HEK293T (cell line): ENCODE results near the gene RNPEP.

Experiments used
- CTCF ChIA-PET: fragments of 350-600 bp; formaldehyde crosslinking; extraction: SDS; loops from one replicate; lab custom pipeline; 2021; ENCODE audit warnings: antibody characterized with exemption, inconsistent platforms; lab: Yijun Ruan, JAX
- POLR2A ChIA-PET: fragments of 350-600 bp; formaldehyde crosslinking; extraction: SDS; loops from one replicate; lab custom pipeline; 2020; ENCODE audit warnings: antibody characterized with exemption, inconsistent platforms; lab: Yijun Ruan, JAX
- DNase-seq: peaks from one replicate; pipeline ENCODE4 v3.0.0; 2012; ENCODE audit warnings: mixed read lengths; ENCODE audit errors: extremely low spot score
- ARNT ChIP-seq: fragments of 450-650 bp; IDR thresholded peaks from 2 replicates; pipeline ENCODE4 v1.6.1; 2017; ENCODE audit warnings: mild to moderate bottlenecking
- BHLHE40 ChIP-seq: fragments of 450-650 bp; IDR thresholded peaks from 2 replicates; pipeline ENCODE4 v1.6.1; 2016; ENCODE audit warnings: mild to moderate bottlenecking, moderate library complexity, borderline replicate concordance
- CTBP1 ChIP-seq: fragments of 450-650 bp; IDR thresholded peaks from 2 replicates; pipeline ENCODE4 v1.6.1; 2016; ENCODE audit warnings: borderline replicate concordance
- ELF4 ChIP-seq: fragments of 450-650 bp; IDR thresholded peaks from 2 replicates; pipeline ENCODE4 v1.6.1; 2017; ENCODE audit warnings: antibody characterized with exemption
- FOXA1 ChIP-seq: fragments of 450-650 bp; IDR thresholded peaks from 2 replicates; pipeline ENCODE4 v1.6.1; 2016; ENCODE audit warnings: mild to moderate bottlenecking
- FOXK2 ChIP-seq: fragments of 450-650 bp; IDR thresholded peaks from 2 replicates; pipeline ENCODE4 v1.6.1; 2016; ENCODE audit warnings: mild to moderate bottlenecking
- FOXM1 ChIP-seq: fragments of 450-650 bp; IDR thresholded peaks from 2 replicates; pipeline ENCODE4 v1.6.1; 2017; ENCODE audit warnings: mild to moderate bottlenecking, borderline replicate concordance
- HDGF ChIP-seq: fragments of 450-650 bp; IDR thresholded peaks from 2 replicates; pipeline ENCODE4 v1.6.1; 2017; ENCODE audit warnings: antibody characterized with exemption, borderline replicate concordance
- L3MBTL2 ChIP-seq: fragments of 450-650 bp; conservative IDR thresholded peaks from 2 replicates; pipeline ENCODE4 v1.6.1; 2016; ENCODE audit warnings: mild to moderate bottlenecking
- LEF1 ChIP-seq: fragments of 450-650 bp; IDR thresholded peaks from 2 replicates; pipeline ENCODE4 v1.6.1; 2017; ENCODE audit warnings: mild to moderate bottlenecking, borderline replicate concordance
- NFRKB ChIP-seq: fragments of 450-650 bp; IDR thresholded peaks from 2 replicates; pipeline ENCODE4 v1.6.1; 2016; ENCODE audit warnings: mild to moderate bottlenecking, moderate library complexity
- PKNOX1 ChIP-seq: fragments of 450-650 bp; IDR thresholded peaks from 2 replicates; pipeline ENCODE4 v1.6.1; 2016
- SP1 ChIP-seq: fragments of 450-650 bp; IDR thresholded peaks from 2 replicates; pipeline ENCODE4 v1.6.1; 2017
- SUZ12 ChIP-seq: fragments of 450-650 bp; IDR thresholded peaks from 2 replicates; pipeline ENCODE4 v1.6.1; 2016; ENCODE audit warnings: mild to moderate bottlenecking
- TARDBP ChIP-seq: fragments of 450-650 bp; IDR thresholded peaks from 2 replicates; pipeline ENCODE4 v1.6.1; 2016
- ZNF384 ChIP-seq: fragments of 450-650 bp; IDR thresholded peaks from 2 replicates; pipeline ENCODE4 v1.6.1; 2016

Gene RNPEP

GRCh38 chr1:202011994-202012393 is 29.5 kb downstream of the RNPEP start:
- TF ChIP-seq SUZ12 = no peak
- TF ChIP-seq ZNF384 = no peak
- TF ChIP-seq TARDBP = no peak
- TF ChIP-seq LEF1 = no peak
- no peak for TF ChIP-seq CTBP1
- TF ChIP-seq ELF4 = no peak
- TF ChIP-seq FOXM1 = no peak
- no peak for TF ChIP-seq SP1
- no peak for DNase-seq
- ChIA-PET POLR2A (no interaction called here), CTCF (interaction anchor here (0.9 to 2.7 kb wide), 2 partner anchors 13 to 109 kb away, joined by 5 to 9 read pairs; no protein-coding TSS in a partner anchor)

DNA sequence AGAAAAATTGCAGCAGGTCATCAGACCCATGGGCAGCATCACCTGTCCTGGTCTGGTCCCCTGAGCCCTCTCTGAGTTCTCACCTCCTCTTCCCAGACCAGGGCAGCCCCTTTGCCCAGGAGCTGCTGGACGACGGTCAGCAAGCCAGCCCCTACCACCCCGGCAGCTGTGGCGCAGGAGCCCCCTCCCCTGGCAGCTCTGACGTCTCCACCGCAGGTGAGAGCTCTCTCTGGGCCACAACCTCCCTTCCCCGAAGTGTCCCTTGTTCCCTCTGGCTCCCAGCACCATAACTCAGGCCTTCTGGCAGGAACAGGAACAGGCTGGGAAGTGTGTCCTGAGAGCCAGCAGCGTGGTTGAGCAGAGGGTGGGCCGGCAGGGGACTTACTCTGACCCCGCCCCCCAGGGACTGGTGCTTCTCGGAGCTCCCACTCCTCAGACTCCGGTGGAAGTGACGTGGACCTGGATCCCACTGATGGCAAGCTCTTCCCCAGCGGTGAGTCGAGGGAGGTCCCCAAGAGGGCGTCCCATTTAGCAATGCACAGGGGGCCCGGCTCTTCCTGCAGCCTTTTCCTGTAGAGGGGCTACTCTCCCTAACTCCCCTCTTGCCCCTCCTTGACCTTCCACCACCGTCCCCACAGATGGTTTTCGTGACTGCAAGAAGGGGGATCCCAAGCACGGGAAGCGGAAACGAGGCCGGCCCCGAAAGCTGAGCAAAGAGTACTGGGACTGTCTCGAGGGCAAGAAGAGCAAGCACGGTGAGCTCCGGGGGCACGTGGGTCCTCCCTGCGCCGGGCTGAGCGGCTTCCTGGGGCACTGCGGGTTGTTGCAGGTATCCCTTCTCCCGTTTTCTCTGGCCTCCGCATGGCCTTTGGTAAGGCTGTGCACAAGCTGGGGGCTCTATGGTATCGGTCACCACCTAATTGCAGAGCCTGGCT is 30.4 kb downstream of the RNPEP start:
- TF ChIP-seq BHLHE40 = no peak
- TF ChIP-seq TARDBP = no peak
- no peak for TF ChIP-seq FOXK2
- TF ChIP-seq LEF1 = no peak
- no peak for TF ChIP-seq ARNT
- no peak for TF ChIP-seq SP1
- no peak for TF ChIP-seq HDGF
- TF ChIP-seq CTBP1 = no peak
- TF ChIP-seq FOXM1 = no peak
- no peak for TF ChIP-seq FOXA1
- no peak for TF ChIP-seq L3MBTL2
- TF ChIP-seq PKNOX1 = no peak
- TF ChIP-seq SUZ12 = no peak
- TF ChIP-seq NFRKB = no peak
- no peak for TF ChIP-seq ELF4
- no peak for TF ChIP-seq ZNF384
- ChIA-PET POLR2A (no interaction called here), CTCF (interaction anchor here (0.9 to 2.7 kb wide), 3 partner anchors 14 to 123 kb away, joined by 4 to 9 read pairs (median 5); no protein-coding TSS in a partner anchor)
- DNase-seq = no peak

DNA sequence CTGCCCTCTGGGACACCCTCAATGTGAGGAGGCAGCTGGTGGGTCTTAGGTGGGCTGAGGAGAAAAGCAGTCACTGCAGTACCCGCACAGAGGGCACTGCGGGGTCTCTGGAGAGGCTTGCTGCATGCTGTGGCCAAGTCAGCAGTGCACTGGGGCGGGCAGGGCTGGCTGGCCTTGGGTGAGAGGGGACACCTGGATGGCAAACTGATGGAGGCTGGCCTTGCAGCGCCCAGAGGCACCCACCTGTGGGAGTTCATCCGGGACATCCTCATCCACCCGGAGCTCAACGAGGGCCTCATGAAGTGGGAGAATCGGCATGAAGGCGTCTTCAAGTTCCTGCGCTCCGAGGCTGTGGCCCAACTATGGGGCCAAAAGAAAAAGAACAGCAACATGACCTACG is 31.2 kb downstream of the RNPEP start:
- no peak for DNase-seq
- ChIA-PET POLR2A (no interaction called here), CTCF (interaction anchor here (1.6 to 2.7 kb wide), 2 partner anchors 14 to 122 kb away, joined by 4 to 9 read pairs; no protein-coding TSS in a partner anchor)
- TF ChIP-seq L3MBTL2 = no peak
- no peak for TF ChIP-seq BHLHE40
- no peak for TF ChIP-seq HDGF
- no peak for TF ChIP-seq PKNOX1
- no peak for TF ChIP-seq ZNF384

GRCh38 chr1:202014060-202014459 is 31.6 kb downstream of the RNPEP start:
- POLR2A ChIA-PET = no interaction called here
- CTCF ChIA-PET = interaction anchor here (1.6 to 2.7 kb wide), 2 partner anchors 15 to 122 kb away, joined by 4 to 9 read pairs; no protein-coding TSS in a partner anchor
- TF ChIP-seq NFRKB = no peak
- no peak for TF ChIP-seq LEF1
- TF ChIP-seq FOXA1 = no peak
- TF ChIP-seq FOXM1 = no peak
- TF ChIP-seq PKNOX1 = no peak
- no peak for TF ChIP-seq FOXK2
- no peak for TF ChIP-seq SUZ12
- no peak for TF ChIP-seq ELF4
- no peak for DNase-seq

GRCh38 chr1:202014915-202015661 is 32.6 kb downstream of the RNPEP start:
- POLR2A ChIA-PET = no interaction called here
- no peak for DNase-seq
- CTCF ChIA-PET = interaction anchor here (0.7 to 1.2 kb wide), 2 partner anchors 10 to 16 kb away, joined by 4 to 5 read pairs; no protein-coding TSS in a partner anchor
- TF ChIP-seq FOXA1 = no peak
- no peak for TF ChIP-seq FOXK2
- no peak for TF ChIP-seq L3MBTL2
- no peak for TF ChIP-seq TARDBP
- TF ChIP-seq ELF4 = no peak
- no peak for TF ChIP-seq LEF1
- TF ChIP-seq SUZ12 = no peak
- TF ChIP-seq NFRKB = no peak
- no peak for TF ChIP-seq CTBP1
- no peak for TF ChIP-seq FOXM1
- no peak for TF ChIP-seq PKNOX1
- TF ChIP-seq SP1 = no peak
- no peak for TF ChIP-seq HDGF
- no peak for TF ChIP-seq ARNT
- no peak for TF ChIP-seq ZNF384
- no peak for TF ChIP-seq BHLHE40
